Activated naive CD4-positive, alpha-beta T cell treated with anti-CD3 and anti-CD28 coated beads for 36 hours (primary cell): ENCODE results near the gene C11orf68. TPM values are rescaled to one million over a fixed set of nuclear protein-coding genes. Genes with fewer than 3 reads are reported as not detected.

Source experiments
- CTCF ChIA-PET: fragments of 350-600 bp; sonication (Branson Sonifier 250); formaldehyde crosslinking; loops from one replicate; lab custom pipeline; 2021; ENCODE audit warnings: antibody characterized with exemption; lab: Charles Lee
- DNase-seq: peaks from one replicate; pipeline ENCODE4 v3.0.0-alpha.2; 2020
- H3K27ac Mint-ChIP-seq: one replicate; pipeline ENCODE4 v1.8.0; 2021; ENCODE audit warnings: mild to moderate bottlenecking, mixed read lengths
- H3K27me3 Mint-ChIP-seq: one replicate; pipeline ENCODE4 v1.8.0; 2021; ENCODE audit warnings: low read depth, mixed read lengths
- H3K36me3 Mint-ChIP-seq: one replicate; pipeline ENCODE4 v1.8.0; 2021; ENCODE audit warnings: low read depth, mixed read lengths
- H3K4me1 Mint-ChIP-seq: one replicate; pipeline ENCODE4 v1.8.0; 2021; ENCODE audit warnings: low read depth, mixed read lengths
- H3K4me3 Mint-ChIP-seq: one replicate; pipeline ENCODE4 v1.8.0; 2021; ENCODE audit warnings: mild to moderate bottlenecking, moderate library complexity, mixed read lengths
- H3K9me3 Mint-ChIP-seq: one replicate; pipeline ENCODE4 v1.8.0; 2021; ENCODE audit warnings: mixed read lengths
- intact Hi-C: fragments of 100-400 bp; cut with micrococcal nuclease; formaldehyde crosslinking; loops from one replicate; pipeline ENCODE4 v1.15.1; 2023
- total RNA-seq, 2 experiments: library from RNA; stranded (reverse); gene quantifications; one replicate each; pipeline ENCODE4 v1.2.3, GENCODE V29; 2021

C11orf68 gene
- total RNA-seq, 2 experiments from 2014 or later, result 20.0 to 21.9 TPM

- Mint-ChIP-seq H3K27ac (peak overlapping the region; percentile 76), H3K36me3 (peaks cover 8% of the 10 kb centered on the region), H3K27me3 (no peaks in the 10 kb centered on the region), H3K4me1 (peaks cover 38% of the 10 kb centered on the region), H3K4me3 (peak overlapping the region; percentile 93), H3K9me3 (no peaks in the 10 kb centered on the region)
- DNase-seq, result peak; percentile 64
- intact Hi-C loops, result loop anchor here (1.0 to 5.0 kb wide), 8 partner anchors 19 to 348 kb away; partner anchors contain the start of genes CCDC85B, FOSL1, RAB1B and SART1
- CTCF ChIA-PET, result no interaction called here
These were observed 910 bp upstream of the C11orf68 start for GRCh38 chr11:65919573-65920371.

- H3K4me3 Mint-ChIP-seq, result peak within 1 kb of the TSS; percentile 93
- peaks cover 8% of the 10 kb centered on the region for H3K36me3 Mint-ChIP-seq
- intact Hi-C loops, result loop anchor here (1.0 to 5.0 kb wide), 8 partner anchors 19 to 348 kb away; partner anchors contain the start of genes CCDC85B, FOSL1, RAB1B and SART1
- H3K9me3 Mint-ChIP-seq, result no peaks in the 10 kb centered on the region
- H3K27me3 Mint-ChIP-seq, result no peaks in the 10 kb centered on the region
- DNase-seq, result peak; percentile 99
- peak within 1 kb of the TSS; percentile 84 for H3K27ac Mint-ChIP-seq
- peaks cover 41% of the 10 kb centered on the region for H3K4me1 Mint-ChIP-seq
- CTCF ChIA-PET, result no interaction called here
These were observed 295 bp upstream of the C11orf68 start, which contains the start of gene DRAP1 for GRCh38 chr11:65919141-65919572. Gene DRAP1 (plus strand): TSS chr11:65919426. CDS start chr11:65919502, 76 bp downstream.

- peak overlapping the region; percentile 84 for H3K27ac Mint-ChIP-seq
- peaks cover 39% of the 10 kb centered on the region for H3K4me1 Mint-ChIP-seq
- no peaks in the 10 kb centered on the region for H3K9me3 Mint-ChIP-seq
- no peaks in the 10 kb centered on the region for H3K27me3 Mint-ChIP-seq
- CTCF ChIA-PET, result interaction anchor here (0.6 to 1.3 kb wide), 5 partner anchors 28 to 57 kb away, joined by 3 to 8 read pairs (median 4); partner anchors contain the start of gene FIBP
- intact Hi-C loops, result loop anchor here (5.0 kb wide), 1 partner anchor 350 kb away; the partner anchor contains the start of gene RAB1B
- peak overlapping the region; percentile 93 for H3K4me3 Mint-ChIP-seq
- DNase-seq, result no peak
- H3K36me3 Mint-ChIP-seq, result peaks cover 3% of the 10 kb centered on the region
These were observed 1.2 kb downstream of the C11orf68 start for GRCh38 chr11:65917434-65918210.

GRCh38 chr11:65917077-65917433 is 1.8 kb downstream of the C11orf68 start:
- H3K9me3 Mint-ChIP-seq, result no peaks in the 10 kb centered on the region
- H3K4me3 Mint-ChIP-seq, result peak overlapping the region; percentile 52
- CTCF ChIA-PET, result interaction anchor here (0.6 to 1.2 kb wide), 2 partner anchors 29 to 30 kb away, joined by 3 to 4 read pairs; partner anchors contain the start of gene FIBP
- no peak for DNase-seq
- no peaks in the 10 kb centered on the region for H3K27me3 Mint-ChIP-seq
- peak overlapping the region; percentile 12 for H3K27ac Mint-ChIP-seq
- peaks cover 2% of the 10 kb centered on the region for H3K36me3 Mint-ChIP-seq
- intact Hi-C loops, result loop anchor here (5.0 kb wide), 1 partner anchor 350 kb away; the partner anchor contains the start of gene RAB1B
- H3K4me1 Mint-ChIP-seq, result peaks cover 38% of the 10 kb centered on the region

- Mint-ChIP-seq H3K4me1 (peaks cover 38% of the 10 kb centered on the region), H3K27me3 (no peaks in the 10 kb centered on the region), H3K27ac (no peak overlapping the region), H3K4me3 (peak overlapping the region; percentile 52), H3K36me3 (peaks cover 1% of the 10 kb centered on the region), H3K9me3 (no peaks in the 10 kb centered on the region)
- CTCF ChIA-PET, result interaction anchor here (1.5 kb wide), 1 partner anchor 16 kb away, joined by 7 read pairs; no protein-coding TSS in a partner anchor
- no peak for DNase-seq
- intact Hi-C loops, result loop anchor here (5.0 kb wide), 1 partner anchor 351 kb away; the partner anchor contains the start of gene RAB1B
These were observed 2.5 kb downstream of the C11orf68 start for GRCh38 chr11:65916391-65916790.

GRCh38 chr11:65915821-65916251 is 3.0 kb downstream of the C11orf68 start:
- Mint-ChIP-seq H3K9me3 (no peaks in the 10 kb centered on the region), H3K4me1 (peaks cover 37% of the 10 kb centered on the region), H3K36me3 (peaks cover 1% of the 10 kb centered on the region), H3K4me3 (no peak overlapping the region), H3K27ac (no peak overlapping the region), H3K27me3 (no peaks in the 10 kb centered on the region)
- CTCF ChIA-PET, result interaction anchor here (1.1 to 1.5 kb wide), 2 partner anchors 16 to 28 kb away, joined by 3 to 7 read pairs; partner anchors contain the start of gene FIBP
- intact Hi-C loops, result loop anchor here (5.0 kb wide), 1 partner anchor 351 kb away; the partner anchor contains the start of gene RAB1B
- peak; percentile 30 for DNase-seq

- H3K27ac Mint-ChIP-seq, result no peak overlapping the region
- H3K4me3 Mint-ChIP-seq, result no peak overlapping the region
- peaks cover 1% of the 10 kb centered on the region for H3K36me3 Mint-ChIP-seq
- no peak for DNase-seq
- no peaks in the 10 kb centered on the region for H3K9me3 Mint-ChIP-seq
- no peaks in the 10 kb centered on the region for H3K27me3 Mint-ChIP-seq
- peaks cover 32% of the 10 kb centered on the region for H3K4me1 Mint-ChIP-seq
- CTCF ChIA-PET, result interaction anchor here (1.1 to 1.5 kb wide), 2 partner anchors 17 to 27 kb away, joined by 3 to 7 read pairs; partner anchors contain the start of gene FIBP
- intact Hi-C loops, result loop anchor here (5.0 kb wide), 1 partner anchor 352 kb away; the partner anchor contains the start of gene RAB1B
These were observed 3.6 kb downstream of the C11orf68 start for GRCh38 chr11:65915101-65915820.

GRCh38 chr11:65912845-65913244 is 6.0 kb downstream of the C11orf68 start:
- Mint-ChIP-seq H3K9me3 (no peaks in the 10 kb centered on the region), H3K27me3 (peaks cover 3% of the 10 kb centered on the region), H3K4me3 (no peak overlapping the region), H3K4me1 (peaks cover 26% of the 10 kb centered on the region), H3K27ac (no peak overlapping the region), H3K36me3 (no peaks in the 10 kb centered on the region)
- no peak for DNase-seq
- CTCF ChIA-PET, result interaction anchor here (1.2 to 2.3 kb wide), 4 partner anchors 12 to 28 kb away, joined by 3 to 8 read pairs (median 4); partner anchors contain the start of genes CCDC85B and FIBP
- intact Hi-C loops, result no loop called here

GRCh38 chr11:65911682-65912568 is 6.9 kb downstream of the C11orf68 start:
- Mint-ChIP-seq H3K27ac (no peak overlapping the region), H3K36me3 (no peaks in the 10 kb centered on the region), H3K4me3 (no peak overlapping the region), H3K4me1 (peaks cover 22% of the 10 kb centered on the region), H3K27me3 (peaks cover 3% of the 10 kb centered on the region), H3K9me3 (no peaks in the 10 kb centered on the region)
- CTCF ChIA-PET, result interaction anchor here (1.2 to 2.3 kb wide), 4 partner anchors 11 to 27 kb away, joined by 3 to 8 read pairs (median 4); partner anchors contain the start of genes CCDC85B and FIBP
- DNase-seq, result no peak
- intact Hi-C loops, result loop anchor here (2.0 kb wide), 1 partner anchor 27 kb away; no protein-coding TSS in a partner anchor

- no peaks in the 10 kb centered on the region for H3K36me3 Mint-ChIP-seq
These were observed 11.0 kb downstream of the C11orf68 start for GRCh38 chr11:65907878-65908277.

More at GRCh38 chr11:65907878-65908277, 11.0 kb downstream of the C11orf68 start:
- peaks cover 6% of the 10 kb centered on the region for H3K4me1 Mint-ChIP-seq
- H3K27ac Mint-ChIP-seq, result no peak overlapping the region
- H3K27me3 Mint-ChIP-seq, result peaks cover 5% of the 10 kb centered on the region
- CTCF ChIA-PET, result interaction anchor here (0.7 to 4.8 kb wide), 2 partner anchors 22 to 56 kb away, joined by 3 to 22 read pairs; no protein-coding TSS in a partner anchor
- no peak overlapping the region for H3K4me3 Mint-ChIP-seq
- intact Hi-C loops, result no loop called here
- H3K9me3 Mint-ChIP-seq, result no peaks in the 10 kb centered on the region
- no peak for DNase-seq
